Esophagus muscularis mucosa (tissue), 3 donors: ENCODE measurements around the gene MKI67.

Experiments
- POLR2AphosphoS5 ChIP-seq, 2 donors: sonication (generic); formaldehyde crosslinking; IDR thresholded peaks; one replicate each; pipeline ENCODE4 v1.6.1; 2017; ENCODE audit warnings: antibody characterized with exemption in 2 of 2
- TF ChIP-seq, protein P1 (sequence below), 3 experiments: fragments of 200-600 bp in 2 of 3; fragments of 450-650 bp in 1 of 3; sonication (generic) in 2 of 3; IDR thresholded peaks; one replicate each; pipeline ENCODE4 v1.5.1; 2017 to 2019; ENCODE audit warnings: antibody characterized with exemption in 3 of 3, mild to moderate bottlenecking in 2 of 3, moderate library complexity in 1 of 3

DNA sequence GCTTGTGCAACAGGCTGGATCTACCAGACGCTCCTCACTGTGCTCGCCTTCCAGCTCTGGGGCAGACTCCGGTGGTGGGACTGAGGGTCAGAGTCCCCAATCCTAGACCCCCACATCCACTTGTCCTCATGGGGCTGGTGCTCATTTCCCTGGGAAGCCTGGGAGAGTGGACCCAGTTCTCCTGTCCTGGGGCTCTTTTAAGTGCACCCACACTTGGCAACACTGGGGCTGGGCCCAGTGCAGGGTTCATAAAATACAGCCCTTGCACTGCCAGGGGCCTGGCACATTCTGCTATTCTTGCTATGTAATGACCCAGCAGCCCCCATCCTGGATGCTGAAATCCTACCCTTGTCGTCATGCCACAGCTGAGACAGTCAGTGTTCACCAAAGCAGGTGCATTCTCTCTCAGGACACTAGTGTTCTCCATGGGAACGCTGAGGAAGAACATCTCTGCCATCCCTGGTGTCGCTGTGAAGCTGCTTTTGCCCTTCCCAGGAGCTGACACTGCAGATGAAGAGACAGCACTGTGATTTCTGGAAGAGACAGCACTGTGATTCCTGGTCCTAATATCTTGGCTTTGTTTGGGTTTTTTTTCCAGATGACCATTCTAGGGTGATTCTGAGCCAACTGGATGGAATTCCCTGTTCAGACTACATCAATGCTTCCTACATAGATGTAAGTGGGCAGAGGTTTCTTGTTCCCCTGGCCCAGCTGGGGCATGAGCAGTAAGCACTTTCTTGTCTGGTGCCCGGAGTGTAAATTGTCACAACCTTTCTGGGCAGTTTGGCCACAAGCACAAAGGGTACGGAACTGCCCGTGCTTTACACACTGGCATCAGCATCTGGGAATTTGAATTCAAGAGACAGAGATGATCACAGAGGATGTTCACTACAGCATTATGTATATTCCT, 65.6 kb downstream of the MKI67 start:
- TF ChIP-seq POLR2AphosphoS5 (IDR thresholded peaks at IDR 0.05), result no peak
- TF ChIP-seq, protein P1, sequence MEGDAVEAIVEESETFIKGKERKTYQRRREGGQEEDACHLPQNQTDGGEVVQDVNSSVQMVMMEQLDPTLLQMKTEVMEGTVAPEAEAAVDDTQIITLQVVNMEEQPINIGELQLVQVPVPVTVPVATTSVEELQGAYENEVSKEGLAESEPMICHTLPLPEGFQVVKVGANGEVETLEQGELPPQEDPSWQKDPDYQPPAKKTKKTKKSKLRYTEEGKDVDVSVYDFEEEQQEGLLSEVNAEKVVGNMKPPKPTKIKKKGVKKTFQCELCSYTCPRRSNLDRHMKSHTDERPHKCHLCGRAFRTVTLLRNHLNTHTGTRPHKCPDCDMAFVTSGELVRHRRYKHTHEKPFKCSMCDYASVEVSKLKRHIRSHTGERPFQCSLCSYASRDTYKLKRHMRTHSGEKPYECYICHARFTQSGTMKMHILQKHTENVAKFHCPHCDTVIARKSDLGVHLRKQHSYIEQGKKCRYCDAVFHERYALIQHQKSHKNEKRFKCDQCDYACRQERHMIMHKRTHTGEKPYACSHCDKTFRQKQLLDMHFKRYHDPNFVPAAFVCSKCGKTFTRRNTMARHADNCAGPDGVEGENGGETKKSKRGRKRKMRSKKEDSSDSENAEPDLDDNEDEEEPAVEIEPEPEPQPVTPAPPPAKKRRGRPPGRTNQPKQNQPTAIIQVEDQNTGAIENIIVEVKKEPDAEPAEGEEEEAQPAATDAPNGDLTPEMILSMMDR (IDR thresholded peaks at IDR 0.05), result no peak
